KMS-11 (cell line): ENCODE results near the gene AFF3.

Source experiments
- H2AFZ ChIP-seq: fragments of 200-600 bp; sonication (generic); 2 replicates; pipeline ENCODE4 v1.6.1; 2016; ENCODE audit warnings: antibody characterized with exemption, mixed run types, low read depth
- H3K27ac ChIP-seq: fragments of 200-600 bp; sonication (generic); 2 replicates; pipeline ENCODE4 v1.6.1; 2016; ENCODE audit warnings: mild to moderate bottlenecking, mixed run types
- H3K27me3 ChIP-seq: fragments of 200-600 bp; sonication (generic); 2 replicates; pipeline ENCODE4 v1.6.1; 2017; ENCODE audit warnings: mild to moderate bottlenecking, low read depth, mixed run types, moderate library complexity; ENCODE audit not compliant: insufficient read depth
- H3K36me3 ChIP-seq: fragments of 200-600 bp; sonication (generic); 2 replicates; pipeline ENCODE4 v1.6.1; 2017; ENCODE audit warnings: mild to moderate bottlenecking, mixed run types; ENCODE audit not compliant: insufficient read depth
- H3K4me1 ChIP-seq: fragments of 200-600 bp; sonication (generic); 2 replicates; pipeline ENCODE4 v1.6.1; 2016; ENCODE audit warnings: mild to moderate bottlenecking, low read depth, mixed run types; ENCODE audit not compliant: poor library complexity, severe bottlenecking
- H3K4me2 ChIP-seq: fragments of 200-600 bp; sonication (generic); 2 replicates; pipeline ENCODE4 v1.7.0; 2016; ENCODE audit warnings: mild to moderate bottlenecking, mixed run types
- H3K4me3 ChIP-seq: fragments of 200-600 bp; sonication (generic); IDR thresholded peaks from 2 replicates; pipeline ENCODE4 v1.6.1; 2017; ENCODE audit warnings: low read depth, low read length, mixed read lengths; ENCODE audit not compliant: insufficient read depth
- H3K79me2 ChIP-seq: fragments of 200-600 bp; sonication (generic); 2 replicates; pipeline ENCODE4 v1.6.1; 2016; ENCODE audit warnings: low read depth, mixed run types; ENCODE audit not compliant: insufficient read depth
- H3K9ac ChIP-seq: fragments of 200-600 bp; sonication (generic); 2 replicates; pipeline ENCODE4 v1.6.1; 2016; ENCODE audit warnings: mild to moderate bottlenecking, mixed run types
- H4K20me1 ChIP-seq: fragments of 200-600 bp; sonication (generic); 2 replicates; pipeline ENCODE4 v1.6.1; 2016; ENCODE audit warnings: mild to moderate bottlenecking, mixed run types; ENCODE audit not compliant: insufficient read depth
- CTCF ChIP-seq: fragments of 200-600 bp; sonication (generic); conservative IDR thresholded peaks from 2 replicates; pipeline ENCODE4 v1.6.1; 2017; ENCODE audit warnings: low read depth, mild to moderate bottlenecking, antibody characterized with exemption, low read length, moderate library complexity, mixed read lengths

Gene AFF3

GRCh38 chr2:100017633-100018032, 124.8 kb downstream of the AFF3 start:
- no peaks in the 10 kb centered on the region for H4K20me1 ChIP-seq

GRCh38 chr2:100016756-100017155, 125.6 kb downstream of the AFF3 start:
- no peaks in the 10 kb centered on the region for H3K4me1 ChIP-seq
- no peak overlapping the region for H3K4me3 ChIP-seq
- H3K36me3 ChIP-seq = no peaks in the 10 kb centered on the region
- H4K20me1 ChIP-seq = no peaks in the 10 kb centered on the region
- no peak overlapping the region for H2AFZ ChIP-seq
- no peak for TF ChIP-seq CTCF
- no peaks in the 10 kb centered on the region for H3K27me3 ChIP-seq
- H3K27ac ChIP-seq = no peak overlapping the region
- no peak overlapping the region for H3K4me2 ChIP-seq
- H3K79me2 ChIP-seq = no peaks in the 10 kb centered on the region
- H3K9ac ChIP-seq = no peak overlapping the region

More at GRCh38 chr2:100017633-100018032, 124.8 kb downstream of the AFF3 start:
- H3K79me2 ChIP-seq = no peaks in the 10 kb centered on the region
- no peaks in the 10 kb centered on the region for H3K4me1 ChIP-seq
- H3K4me3 ChIP-seq = no peak overlapping the region
- no peak overlapping the region for H2AFZ ChIP-seq
- TF ChIP-seq CTCF = no peak
- no peak overlapping the region for H3K4me2 ChIP-seq
- H3K27me3 ChIP-seq = no peaks in the 10 kb centered on the region
- no peaks in the 10 kb centered on the region for H3K36me3 ChIP-seq
- no peak overlapping the region for H3K27ac ChIP-seq
- H3K9ac ChIP-seq = no peak overlapping the region

- H3K36me3 ChIP-seq = no peaks in the 10 kb centered on the region
- no peak overlapping the region for H3K27ac ChIP-seq
- H3K4me2 ChIP-seq = no peak overlapping the region
- H3K4me1 ChIP-seq = no peaks in the 10 kb centered on the region
- no peak overlapping the region for H3K9ac ChIP-seq
- H4K20me1 ChIP-seq = no peaks in the 10 kb centered on the region
- no peaks in the 10 kb centered on the region for H3K27me3 ChIP-seq
- H3K79me2 ChIP-seq = no peaks in the 10 kb centered on the region
- TF ChIP-seq CTCF = no peak
- H2AFZ ChIP-seq = no peak overlapping the region
- H3K4me3 ChIP-seq = no peak overlapping the region
Observed at GRCh38 chr2:100015849-100016248, 126.5 kb downstream of the AFF3 start.

- H3K4me2 ChIP-seq = no peak overlapping the region
- no peaks in the 10 kb centered on the region for H4K20me1 ChIP-seq
- no peak overlapping the region for H3K27ac ChIP-seq
- no peaks in the 10 kb centered on the region for H3K27me3 ChIP-seq
- TF ChIP-seq CTCF = no peak
- no peak overlapping the region for H3K9ac ChIP-seq
- no peak overlapping the region for H2AFZ ChIP-seq
- H3K4me3 ChIP-seq = no peak overlapping the region
- no peaks in the 10 kb centered on the region for H3K79me2 ChIP-seq
- no peaks in the 10 kb centered on the region for H3K4me1 ChIP-seq
- no peaks in the 10 kb centered on the region for H3K36me3 ChIP-seq
Observed at GRCh38 chr2:100013892-100014677, 128.3 kb downstream of the AFF3 start.
